Measurements from ENCODE around the gene SGMS1.

Gene SGMS1

GRCh38 chr10:50607356-50607925, 16.3 kb downstream of the SGMS1 start:
- no peak for TF ChIP-seq CTCF (IDR thresholded peaks at IDR 0.05; ENCODE audit: control insufficient read depth, insufficient read depth, low read depth, low read length, missing control alignments)
- no peak overlapping the region for H3K4me3 ChIP-seq (ENCODE audit: control insufficient read depth, low read depth, low read length)
- no peak for DNase-seq (ENCODE audit: low read depth)

DNA sequence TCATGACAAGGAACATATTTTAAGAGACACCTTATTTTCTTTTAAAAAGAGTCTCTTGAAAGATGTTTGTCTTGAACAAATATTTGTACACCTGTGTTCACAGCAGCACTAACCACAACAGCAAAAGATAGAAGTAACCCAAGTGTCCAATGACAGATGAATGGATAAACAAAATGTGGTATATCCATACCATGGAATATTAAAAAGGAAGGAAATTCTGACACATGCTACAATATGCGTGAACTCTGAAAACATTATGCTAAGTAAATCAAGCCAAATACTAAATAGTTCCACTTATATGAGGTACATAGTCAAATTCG, 17.8 kb downstream of the SGMS1 start:
- H3K4me3 ChIP-seq (ENCODE audit: control insufficient read depth, low read depth, low read length), result no peak overlapping the region
- no peak for TF ChIP-seq CTCF (IDR thresholded peaks at IDR 0.05; ENCODE audit: control insufficient read depth, insufficient read depth, low read depth, low read length, missing control alignments)
- DNase-seq (ENCODE audit: low read depth), result no peak

DNA sequence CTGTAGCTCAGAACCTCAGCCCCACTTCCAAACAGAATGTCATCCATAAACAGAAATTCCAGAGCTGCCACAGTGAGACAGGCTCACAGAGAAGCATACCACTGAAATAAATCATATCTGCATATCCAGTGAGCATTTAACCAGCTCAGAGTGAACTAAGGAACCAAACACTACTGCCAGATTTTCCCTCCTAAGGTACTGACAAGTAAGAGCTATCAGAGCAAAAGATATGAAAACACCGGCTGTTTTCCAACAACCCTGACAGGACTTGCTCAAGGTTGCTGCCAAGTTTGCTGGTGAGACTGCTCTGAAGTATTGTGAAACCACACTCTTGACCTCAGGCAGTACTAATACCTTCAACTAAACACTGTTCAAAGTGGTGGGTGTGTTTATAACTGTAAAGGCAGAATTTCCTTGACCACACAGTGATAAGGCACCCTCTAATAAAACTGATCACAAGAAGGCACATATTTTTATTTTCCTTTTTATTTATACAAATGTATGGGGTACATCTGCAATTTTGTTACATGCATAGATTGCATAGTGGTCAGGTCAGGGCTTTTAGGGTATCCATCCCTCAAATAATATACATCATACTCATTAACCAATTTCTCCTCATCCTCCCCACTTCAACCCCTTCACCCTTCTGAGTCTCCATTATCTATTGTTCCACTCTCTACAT, 18.3 kb downstream of the SGMS1 start:
- no peak for TF ChIP-seq CTCF (IDR thresholded peaks at IDR 0.05; ENCODE audit: control insufficient read depth, insufficient read depth, low read depth, low read length, missing control alignments)
- DNase-seq (ENCODE audit: low read depth), result peak; percentile 93
- no peak overlapping the region for H3K4me3 ChIP-seq (ENCODE audit: control insufficient read depth, low read depth, low read length)

- TF ChIP-seq CTCF (IDR thresholded peaks at IDR 0.05; ENCODE audit: control insufficient read depth, insufficient read depth, low read depth, low read length, missing control alignments), result no peak
- no peak overlapping the region for H3K4me3 ChIP-seq (ENCODE audit: control insufficient read depth, low read depth, low read length)
- no peak for DNase-seq (ENCODE audit: low read depth)
Observed at GRCh38 chr10:50604809-50605208, 18.9 kb downstream of the SGMS1 start.

DNA sequence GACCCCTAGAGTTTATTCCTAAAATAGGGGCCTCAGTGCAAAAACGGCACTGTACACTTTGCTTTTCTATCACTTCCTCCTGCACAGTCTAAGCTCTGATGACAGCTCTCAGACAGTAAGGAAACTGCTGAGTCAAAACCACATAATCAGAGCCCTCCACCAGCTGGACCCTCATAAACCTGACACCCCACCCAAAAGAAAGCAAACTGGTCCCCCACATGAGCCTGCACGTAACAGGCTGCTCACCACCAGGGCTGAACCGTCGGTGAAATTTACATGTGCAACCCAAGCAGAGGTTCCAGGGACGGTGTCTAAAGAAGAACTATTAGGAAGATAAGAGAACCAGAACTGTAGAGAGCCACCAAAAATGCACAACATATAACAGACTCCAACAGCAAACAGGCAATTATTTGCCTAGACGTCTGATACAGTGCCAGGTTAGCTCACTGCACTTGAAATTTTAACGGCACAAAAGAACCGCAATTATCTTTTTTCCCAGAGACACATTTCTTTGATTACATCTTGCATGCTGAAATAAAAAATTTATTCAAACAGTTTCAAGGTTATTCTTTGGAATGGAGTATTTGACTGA, 19.6 kb downstream of the SGMS1 start:
- no peak overlapping the region for H3K4me3 ChIP-seq (ENCODE audit: control insufficient read depth, low read depth, low read length)
- no peak for DNase-seq (ENCODE audit: low read depth)

GRCh38 chr10:50603151-50603850, 20.5 kb downstream of the SGMS1 start:
- no peak for TF ChIP-seq CTCF (IDR thresholded peaks at IDR 0.05; ENCODE audit: control insufficient read depth, insufficient read depth, low read depth, low read length, missing control alignments)
- no peak overlapping the region for H3K4me3 ChIP-seq (ENCODE audit: control insufficient read depth, low read depth, low read length)
- no peak for DNase-seq (ENCODE audit: low read depth)

More for the DNA sequence above, 19.6 kb downstream of the SGMS1 start:
- no peak for TF ChIP-seq CTCF (IDR thresholded peaks at IDR 0.05; ENCODE audit: control insufficient read depth, insufficient read depth, low read depth, low read length, missing control alignments)

All from AG09309 (cell line).